ENCODE data around the gene ACKR1. TPM values are rescaled to one million over a fixed set of nuclear protein-coding genes. Genes with fewer than 3 reads are reported as not detected.

The ACKR1 gene
- polyA plus RNA-seq, 1 of the 3 experiments (the other 2 are of a cell fraction): 0.02 TPM

- POLR2A ChIA-PET: no interaction called here
- WGBS (ENCODE audit: low lambda C conversion rate): 0% methylated on average over 4 of the region's 4 CpGs
- H3K9ac ChIP-seq: no peak overlapping the region
Measured at GRCh38 chr1:159161001-159161718, 43.5 kb upstream of the ACKR1 start.

More at GRCh38 chr1:159161001-159161718, 43.5 kb upstream of the ACKR1 start:
- no peaks in the 10 kb centered on the region for H4K20me1 ChIP-seq (ENCODE audit: insufficient read depth)
- H3K9me3 ChIP-seq: no peaks in the 10 kb centered on the region
- no peak overlapping the region for H2AFZ ChIP-seq (ENCODE audit: low read depth)
- H3K9me2 ChIP-seq: no peaks in the 10 kb centered on the region
- no peaks in the 10 kb centered on the region; the same call in 1 of the 2 replicates for H3K27me3 ChIP-seq (ENCODE audit: insufficient read depth)
- peaks cover 6% of the 10 kb centered on the region for H3F3A ChIP-seq (replicated peaks; ENCODE audit: insufficient read depth)
- H3K4me2 ChIP-seq: peak overlapping the region; percentile 56; the same call in 1 of the 2 replicates
- CTCF ChIA-PET: interaction anchor here (0.6 to 20.8 kb wide), 27 partner anchors 8 to 732 kb away, joined by 3 to 660 read pairs (median 6); partner anchors contain the start of genes ACKR1 and CADM3
- DNase-seq: peak; percentile 64
- TF ChIP-seq GABPA (IDR thresholded peaks at IDR 0.05; ENCODE audit: low read depth) (no peak), FOSL2 (IDR thresholded peaks at IDR 0.05; ENCODE audit: borderline replicate concordance, low read depth) (peak; percentile 63; the same call in 1 of the 2 replicates), FOXM1 (IDR thresholded peaks at IDR 0.05; ENCODE audit: low read depth) (no peak), NFIC (IDR thresholded peaks at IDR 0.05; ENCODE audit: borderline replicate concordance) (peak; percentile 73; the same call in 1 of the 2 replicates), MAX (IDR thresholded peaks at IDR 0.05; ENCODE audit: low read depth) (no peak), CHD2 (IDR thresholded peaks at IDR 0.05; ENCODE audit: low read length, partially characterized antibody) (peak; percentile 28), YY1 (IDR thresholded peaks at IDR 0.05; ENCODE audit: low read depth) (no peak), RAD21 (IDR thresholded peaks at IDR 0.05; ENCODE audit: low read length) (peak; percentile 100), ELF1 (IDR thresholded peaks at IDR 0.05) (no peak), MXI1 (IDR thresholded peaks at IDR 0.05; ENCODE audit: low read depth, low read length) (no peak), NRF1 (IDR thresholded peaks at IDR 0.05; ENCODE audit: low read depth, low read length) (no peak), RXRA (IDR thresholded peaks at IDR 0.05; ENCODE audit: borderline replicate concordance, low read depth) (no peak), CTCF (IDR thresholded peaks at IDR 0.05) (peak; percentile 100), SMC3 (IDR thresholded peaks at IDR 0.05; ENCODE audit: low read depth, low read length) (peak; percentile 99), TEAD4 (IDR thresholded peaks at IDR 0.05; ENCODE audit: borderline replicate concordance, insufficient read depth) (no peak), RCOR1 (IDR thresholded peaks at IDR 0.05; ENCODE audit: low read length) (no peak), JUND (IDR thresholded peaks at IDR 0.05) (peak; percentile 65), TCF12 (IDR thresholded peaks at IDR 0.05) (peak; percentile 56), TAF1 (IDR thresholded peaks at IDR 0.05; ENCODE audit: borderline replicate concordance, low read depth, low read length) (no peak), FOXJ3 (CRISPR knock-in tag; IDR thresholded peaks at IDR 0.05) (no peak), SIN3A (IDR thresholded peaks at IDR 0.05; ENCODE audit: borderline replicate concordance, low read depth, low read length) (no peak), RFX5 (IDR thresholded peaks at IDR 0.05; ENCODE audit: low read length) (no peak; the same call in 1 of the 2 replicates), PBX3 (IDR thresholded peaks at IDR 0.05) (0 out of 2 replicates have a peak, but pooled peaks have one; percentile 13), ZBTB33 (IDR thresholded peaks at IDR 0.05; ENCODE audit: borderline replicate concordance, low read depth) (no peak), USF1 (IDR thresholded peaks at IDR 0.05; ENCODE audit: borderline replicate concordance, low read depth) (no peak)
- no peaks in the 10 kb centered on the region for H3K36me3 ChIP-seq (replicated peaks in 1 of 2; ENCODE audit: control insufficient read depth in 1 of 2, insufficient read depth in 2 of 2, low read length in 1 of 2)
- H3K27ac ChIP-seq (ENCODE audit: low read depth in 2 of 2, low read length in 1 of 2): peak overlapping the region in 1 of 2 experiments; percentile 38; a peak in 1 of 4 replicates
- H3K79me2 ChIP-seq (ENCODE audit: insufficient read depth): no peaks in the 10 kb centered on the region
- H3K4me3 ChIP-seq (ENCODE audit: low read depth in 2 of 2, low read length in 1 of 2): peak overlapping the region in 1 of 2 experiments; percentile 43; a peak in 1 of 4 replicates
- H3K4me1 ChIP-seq (ENCODE audit: control insufficient read depth in 1 of 2, insufficient read depth in 2 of 2, low read depth in 1 of 2, low read length in 1 of 2): peaks cover 0 to 12% of the 10 kb centered on the region in 2 experiments; a peak in 2 of 4 replicates
